ENCODE data around the gene DNM3.

DNM3 gene

DNA sequence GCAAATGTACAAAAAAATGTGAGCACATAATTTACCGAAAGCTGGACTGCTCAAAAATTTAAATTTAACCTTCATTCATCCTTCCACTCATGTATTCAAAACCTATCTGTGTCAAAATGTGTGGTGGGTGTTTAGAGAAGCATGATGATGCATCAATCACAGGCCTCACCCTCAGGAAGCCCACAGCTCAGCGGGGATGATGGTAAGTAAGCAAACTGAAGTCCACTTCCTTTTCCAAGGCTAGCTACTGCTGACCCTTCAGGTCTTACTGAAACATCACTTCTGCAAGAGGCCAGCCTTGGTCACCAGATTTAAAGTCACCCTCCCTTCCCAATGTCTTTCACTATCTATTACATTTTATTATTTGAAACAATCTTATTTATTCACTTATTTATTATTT is 254.5 kb downstream of the DNM3 start:
- Histone ChIP-seq H3K36me3 (ENCODE audit: control insufficient read depth, insufficient read depth, low read length) (no peaks in the 10 kb centered on the region), H3K9me3 (ENCODE audit: control insufficient read depth, insufficient read depth, low read depth, low read length) (0 out of 2 replicates have a peak, but pooled peaks cover 3% of the 10 kb centered on the region), H3K4me3 (ENCODE audit: low read depth, low read length) (no peak overlapping the region), H3K4me1 (ENCODE audit: control insufficient read depth, insufficient read depth, low read length) (peaks cover 8% of the 10 kb centered on the region; the same call in 1 of the 2 replicates), H3K27ac (ENCODE audit: low read depth, low read length) (no peak overlapping the region), H3K9ac (ENCODE audit: low read length) (no peak overlapping the region), H3K27me3 (ENCODE audit: control insufficient read depth, insufficient read depth, low read length) (no peaks in the 10 kb centered on the region)

GRCh38 chr1:172105230-172105629 is 263.9 kb downstream of the DNM3 start:
- no peak overlapping the region for H3K4me3 ChIP-seq (ENCODE audit: low read depth, low read length)
- H3K9ac ChIP-seq (ENCODE audit: low read length) = no peak overlapping the region
- no peak overlapping the region for H3K27ac ChIP-seq (ENCODE audit: low read depth, low read length)
- H3K27me3 ChIP-seq (ENCODE audit: control insufficient read depth, insufficient read depth, low read length) = no peaks in the 10 kb centered on the region
- no peaks in the 10 kb centered on the region for H3K36me3 ChIP-seq (ENCODE audit: control insufficient read depth, insufficient read depth, low read length)
- H3K9me3 ChIP-seq (ENCODE audit: control insufficient read depth, insufficient read depth, low read depth, low read length) = no peaks in the 10 kb centered on the region
- H3K4me1 ChIP-seq (ENCODE audit: control insufficient read depth, insufficient read depth, low read length) = no peaks in the 10 kb centered on the region

DNA sequence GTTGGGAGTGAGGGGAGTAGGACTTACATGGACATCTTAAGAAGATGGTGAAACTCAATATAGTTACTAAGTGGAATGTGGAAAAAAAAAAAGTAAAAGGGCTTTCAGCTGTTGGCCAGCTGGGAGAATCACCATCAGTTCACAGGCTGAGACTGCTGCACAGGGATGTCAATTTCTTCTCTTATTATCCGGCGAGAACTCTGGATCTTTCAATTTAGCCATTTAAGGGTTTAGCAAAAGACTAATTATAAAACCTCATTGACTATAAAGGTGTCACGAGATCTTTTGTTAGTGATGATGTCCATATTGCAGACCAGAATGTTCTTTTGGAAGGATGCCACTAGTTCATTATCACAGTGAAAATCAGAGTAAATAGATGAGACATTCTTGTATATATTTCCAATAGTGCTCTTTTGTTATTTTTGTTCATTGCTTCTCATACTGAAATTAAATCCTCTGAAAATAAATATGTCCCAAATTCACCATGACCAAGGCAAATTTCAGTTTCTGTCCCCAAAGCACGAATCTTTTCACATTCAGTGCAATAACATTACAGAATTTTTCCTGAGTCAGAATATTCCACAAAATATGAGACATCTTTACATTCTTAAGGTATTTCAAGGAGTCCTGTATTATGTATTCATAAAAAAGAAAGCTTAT is 266.1 kb downstream of the DNM3 start:
- H3K4me1 ChIP-seq (ENCODE audit: control insufficient read depth, insufficient read depth, low read length) = no peaks in the 10 kb centered on the region
- H3K9ac ChIP-seq (ENCODE audit: low read length) = no peak overlapping the region
- H3K4me3 ChIP-seq (ENCODE audit: low read depth, low read length) = no peak overlapping the region
- H3K27ac ChIP-seq (ENCODE audit: low read depth, low read length) = no peak overlapping the region
- no peaks in the 10 kb centered on the region for H3K27me3 ChIP-seq (ENCODE audit: control insufficient read depth, insufficient read depth, low read length)
- no peaks in the 10 kb centered on the region for H3K36me3 ChIP-seq (ENCODE audit: control insufficient read depth, insufficient read depth, low read length)
- H3K9me3 ChIP-seq (ENCODE audit: control insufficient read depth, insufficient read depth, low read depth, low read length) = no peaks in the 10 kb centered on the region

GRCh38 chr1:172108161-172108893 is 267.0 kb downstream of the DNM3 start:
- Histone ChIP-seq H3K27ac (ENCODE audit: low read depth, low read length) (no peak overlapping the region), H3K9ac (ENCODE audit: low read length) (no peak overlapping the region), H3K36me3 (ENCODE audit: control insufficient read depth, insufficient read depth, low read length) (no peaks in the 10 kb centered on the region), H3K4me3 (ENCODE audit: low read depth, low read length) (no peak overlapping the region), H3K9me3 (ENCODE audit: control insufficient read depth, insufficient read depth, low read depth, low read length) (no peaks in the 10 kb centered on the region), H3K27me3 (ENCODE audit: control insufficient read depth, insufficient read depth, low read length) (no peaks in the 10 kb centered on the region), H3K4me1 (ENCODE audit: control insufficient read depth, insufficient read depth, low read length) (no peaks in the 10 kb centered on the region)

DNA sequence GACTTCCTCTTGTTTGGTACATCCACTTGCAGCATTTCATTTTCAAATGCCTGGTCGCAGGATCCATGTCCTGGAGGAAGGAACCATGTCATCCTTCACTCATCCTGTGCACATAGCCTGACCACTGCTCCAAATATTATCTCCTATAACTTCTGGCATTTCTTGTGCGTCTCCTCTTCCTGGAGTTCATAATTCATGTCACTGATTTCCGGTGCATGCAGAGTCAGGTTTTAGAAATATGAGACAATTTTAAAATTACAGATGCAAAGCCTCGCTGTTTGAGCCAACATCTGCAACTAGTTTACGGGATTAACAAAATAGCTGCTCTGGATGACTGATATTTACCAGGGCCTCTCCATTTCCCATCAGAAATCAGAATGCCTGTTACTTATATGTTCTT is 268.1 kb downstream of the DNM3 start:
- H3K4me3 ChIP-seq (ENCODE audit: low read depth, low read length) = no peak overlapping the region
- no peaks in the 10 kb centered on the region for H3K9me3 ChIP-seq (ENCODE audit: control insufficient read depth, insufficient read depth, low read depth, low read length)
- H3K36me3 ChIP-seq (ENCODE audit: control insufficient read depth, insufficient read depth, low read length) = no peaks in the 10 kb centered on the region
- no peaks in the 10 kb centered on the region for H3K27me3 ChIP-seq (ENCODE audit: control insufficient read depth, insufficient read depth, low read length)
- no peak overlapping the region for H3K27ac ChIP-seq (ENCODE audit: low read depth, low read length)
- H3K4me1 ChIP-seq (ENCODE audit: control insufficient read depth, insufficient read depth, low read length) = no peaks in the 10 kb centered on the region
- no peak overlapping the region for H3K9ac ChIP-seq (ENCODE audit: low read length)

- Histone ChIP-seq H3K9ac (ENCODE audit: low read length) (no peak overlapping the region), H3K36me3 (ENCODE audit: control insufficient read depth, insufficient read depth, low read length) (no peaks in the 10 kb centered on the region), H3K27ac (ENCODE audit: low read depth, low read length) (no peak overlapping the region), H3K4me1 (ENCODE audit: control insufficient read depth, insufficient read depth, low read length) (no peaks in the 10 kb centered on the region), H3K9me3 (ENCODE audit: control insufficient read depth, insufficient read depth, low read depth, low read length) (no peaks in the 10 kb centered on the region), H3K27me3 (ENCODE audit: control insufficient read depth, insufficient read depth, low read length) (no peaks in the 10 kb centered on the region), H3K4me3 (ENCODE audit: low read depth, low read length) (no peak overlapping the region)
Measured at GRCh38 chr1:172112576-172112975, 271.3 kb downstream of the DNM3 start.

DNA sequence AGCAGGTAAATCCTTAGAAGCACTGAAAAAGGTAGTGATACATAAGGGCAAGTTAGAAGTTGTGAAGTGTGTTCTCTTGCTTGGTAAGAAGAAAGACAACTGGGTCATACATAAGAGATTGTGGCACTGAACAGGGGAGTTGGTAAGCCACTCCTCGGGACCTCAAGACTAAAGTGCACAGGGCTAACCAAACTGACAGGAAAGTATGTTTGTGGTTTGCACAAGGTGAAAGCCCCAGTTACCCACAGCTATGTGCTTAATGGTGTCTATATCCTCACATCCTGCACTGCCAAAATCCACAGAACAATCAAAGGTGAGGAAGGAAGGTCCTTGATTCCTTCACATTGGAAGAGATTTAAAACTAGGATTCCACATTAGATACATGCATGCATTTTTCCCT is 276.5 kb downstream of the DNM3 start:
- Histone ChIP-seq H3K27ac (ENCODE audit: low read depth, low read length) (no peak overlapping the region), H3K9ac (ENCODE audit: low read length) (no peak overlapping the region), H3K4me1 (ENCODE audit: control insufficient read depth, insufficient read depth, low read length) (no peaks in the 10 kb centered on the region), H3K27me3 (ENCODE audit: control insufficient read depth, insufficient read depth, low read length) (no peaks in the 10 kb centered on the region), H3K4me3 (ENCODE audit: low read depth, low read length) (no peak overlapping the region), H3K36me3 (ENCODE audit: control insufficient read depth, insufficient read depth, low read length) (no peaks in the 10 kb centered on the region), H3K9me3 (ENCODE audit: control insufficient read depth, insufficient read depth, low read depth, low read length) (no peaks in the 10 kb centered on the region)

DNA sequence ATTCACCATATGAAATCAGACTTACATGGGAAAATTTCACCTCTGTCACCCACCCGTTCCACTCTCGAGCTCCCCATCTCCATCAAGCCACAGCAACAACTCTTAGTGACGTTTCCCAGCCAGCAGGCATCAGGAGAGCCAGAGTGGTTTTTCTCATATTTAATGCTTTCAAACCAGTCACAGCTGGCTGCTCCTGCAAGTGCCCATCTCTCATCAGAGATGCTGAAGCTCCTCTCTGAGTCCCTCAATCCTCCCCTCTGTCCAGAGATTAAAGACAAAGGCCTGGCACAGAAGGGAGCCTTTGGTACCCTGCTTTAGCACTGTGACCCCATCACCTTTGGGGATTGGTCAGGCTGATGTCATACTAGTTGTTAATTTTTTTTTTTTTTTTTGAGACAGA is 277.3 kb downstream of the DNM3 start:
- no peak overlapping the region for H3K9ac ChIP-seq (ENCODE audit: low read length)
- H3K9me3 ChIP-seq (ENCODE audit: control insufficient read depth, insufficient read depth, low read depth, low read length) = no peaks in the 10 kb centered on the region
- H3K27ac ChIP-seq (ENCODE audit: low read depth, low read length) = no peak overlapping the region
- H3K36me3 ChIP-seq (ENCODE audit: control insufficient read depth, insufficient read depth, low read length) = no peaks in the 10 kb centered on the region
- H3K4me1 ChIP-seq (ENCODE audit: control insufficient read depth, insufficient read depth, low read length) = no peaks in the 10 kb centered on the region
- no peak overlapping the region for H3K4me3 ChIP-seq (ENCODE audit: low read depth, low read length)
- H3K27me3 ChIP-seq (ENCODE audit: control insufficient read depth, insufficient read depth, low read length) = no peaks in the 10 kb centered on the region

- H3K4me1 ChIP-seq (ENCODE audit: control insufficient read depth, insufficient read depth, low read length) = no peaks in the 10 kb centered on the region
- no peak overlapping the region for H3K9ac ChIP-seq (ENCODE audit: low read length)
- no peaks in the 10 kb centered on the region for H3K9me3 ChIP-seq (ENCODE audit: control insufficient read depth, insufficient read depth, low read depth, low read length)
- H3K36me3 ChIP-seq (ENCODE audit: control insufficient read depth, insufficient read depth, low read length) = no peaks in the 10 kb centered on the region
- H3K4me3 ChIP-seq (ENCODE audit: low read depth, low read length) = no peak overlapping the region
- no peak overlapping the region for H3K27ac ChIP-seq (ENCODE audit: low read depth, low read length)
- no peaks in the 10 kb centered on the region for H3K27me3 ChIP-seq (ENCODE audit: control insufficient read depth, insufficient read depth, low read length)
Measured at GRCh38 chr1:172119184-172119583, 277.9 kb downstream of the DNM3 start.

DNA sequence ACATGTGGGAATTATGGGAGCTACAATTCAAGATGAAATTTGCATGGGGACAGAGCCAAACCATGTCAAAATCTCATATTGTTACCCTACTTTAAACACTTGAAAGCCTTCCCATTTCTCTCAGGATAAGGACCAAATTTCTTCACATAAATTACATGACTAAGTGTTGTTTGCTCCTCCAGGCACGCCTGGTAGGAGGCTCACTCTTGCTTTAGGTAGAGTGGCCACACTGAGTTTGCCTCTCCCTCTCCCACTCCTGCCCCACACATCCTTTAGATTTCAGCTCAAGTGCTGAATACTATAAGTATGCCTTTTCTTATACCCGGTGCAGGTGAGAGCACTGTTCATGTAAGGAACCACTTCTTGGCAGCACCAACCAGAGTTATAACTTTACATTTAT is 279.1 kb downstream of the DNM3 start:
- H3K4me1 ChIP-seq (ENCODE audit: control insufficient read depth, insufficient read depth, low read length) = no peaks in the 10 kb centered on the region
- H3K9ac ChIP-seq (ENCODE audit: low read length) = no peak overlapping the region
- H3K4me3 ChIP-seq (ENCODE audit: low read depth, low read length) = no peak overlapping the region
- H3K9me3 ChIP-seq (ENCODE audit: control insufficient read depth, insufficient read depth, low read depth, low read length) = no peaks in the 10 kb centered on the region
- H3K27ac ChIP-seq (ENCODE audit: low read depth, low read length) = no peak overlapping the region
- H3K36me3 ChIP-seq (ENCODE audit: control insufficient read depth, insufficient read depth, low read length) = no peaks in the 10 kb centered on the region
- no peaks in the 10 kb centered on the region for H3K27me3 ChIP-seq (ENCODE audit: control insufficient read depth, insufficient read depth, low read length)

DNA sequence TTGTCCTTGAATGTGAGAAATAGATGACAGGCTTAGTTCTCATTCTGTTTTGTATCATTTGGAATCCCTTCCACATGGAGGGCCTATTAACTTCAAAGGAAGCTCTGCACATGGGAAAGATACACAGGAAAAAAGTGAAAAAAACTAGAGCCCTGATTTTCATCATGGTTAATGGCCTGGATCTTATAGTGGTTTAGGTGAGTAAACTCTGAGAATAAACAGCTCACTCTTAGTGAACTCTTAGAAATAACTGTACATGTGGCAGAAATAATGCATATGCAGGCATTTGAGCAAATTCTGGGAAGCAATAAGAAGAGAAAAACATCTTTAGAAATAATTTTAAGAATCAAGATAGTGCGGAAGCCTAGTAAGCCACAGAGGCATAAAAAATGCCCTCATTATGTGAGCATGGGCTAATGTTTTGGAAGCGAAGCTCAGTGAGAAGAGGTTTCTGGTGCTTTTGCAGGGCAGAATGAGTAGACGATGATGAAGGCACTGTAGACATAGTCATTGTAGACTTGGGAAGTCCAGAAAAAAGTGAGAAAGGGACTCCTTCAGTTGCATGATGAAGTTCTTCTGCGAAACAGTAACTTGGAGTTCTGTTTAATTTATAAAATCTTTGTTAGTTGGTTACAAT is 279.9 kb downstream of the DNM3 start:
- no peaks in the 10 kb centered on the region for H3K36me3 ChIP-seq (ENCODE audit: control insufficient read depth, insufficient read depth, low read length)
- no peak overlapping the region for H3K9ac ChIP-seq (ENCODE audit: low read length)
- H3K9me3 ChIP-seq (ENCODE audit: control insufficient read depth, insufficient read depth, low read depth, low read length) = no peaks in the 10 kb centered on the region
- H3K27ac ChIP-seq (ENCODE audit: low read depth, low read length) = no peak overlapping the region
- H3K4me1 ChIP-seq (ENCODE audit: control insufficient read depth, insufficient read depth, low read length) = no peaks in the 10 kb centered on the region
- no peaks in the 10 kb centered on the region for H3K27me3 ChIP-seq (ENCODE audit: control insufficient read depth, insufficient read depth, low read length)
- H3K4me3 ChIP-seq (ENCODE audit: low read depth, low read length) = no peak overlapping the region

Data from HUES6 (cell line).